ENCODE measurements around the gene RAVER1.

RAVER1 gene

GRCh38 chr19:10318807-10319682 is 14.3 kb downstream of the RAVER1 start:
- no peak for DNase-seq (ENCODE audit: low read depth in 3 of 3)

GRCh38 chr19:10317857-10318462 is 15.4 kb downstream of the RAVER1 start:
- no peak for DNase-seq (ENCODE audit: low read depth in 3 of 3)

GRCh38 chr19:10317045-10317856 is 16.1 kb downstream of the RAVER1 start:
- DNase-seq (ENCODE audit: low read depth in 3 of 3): no peak

DNA sequence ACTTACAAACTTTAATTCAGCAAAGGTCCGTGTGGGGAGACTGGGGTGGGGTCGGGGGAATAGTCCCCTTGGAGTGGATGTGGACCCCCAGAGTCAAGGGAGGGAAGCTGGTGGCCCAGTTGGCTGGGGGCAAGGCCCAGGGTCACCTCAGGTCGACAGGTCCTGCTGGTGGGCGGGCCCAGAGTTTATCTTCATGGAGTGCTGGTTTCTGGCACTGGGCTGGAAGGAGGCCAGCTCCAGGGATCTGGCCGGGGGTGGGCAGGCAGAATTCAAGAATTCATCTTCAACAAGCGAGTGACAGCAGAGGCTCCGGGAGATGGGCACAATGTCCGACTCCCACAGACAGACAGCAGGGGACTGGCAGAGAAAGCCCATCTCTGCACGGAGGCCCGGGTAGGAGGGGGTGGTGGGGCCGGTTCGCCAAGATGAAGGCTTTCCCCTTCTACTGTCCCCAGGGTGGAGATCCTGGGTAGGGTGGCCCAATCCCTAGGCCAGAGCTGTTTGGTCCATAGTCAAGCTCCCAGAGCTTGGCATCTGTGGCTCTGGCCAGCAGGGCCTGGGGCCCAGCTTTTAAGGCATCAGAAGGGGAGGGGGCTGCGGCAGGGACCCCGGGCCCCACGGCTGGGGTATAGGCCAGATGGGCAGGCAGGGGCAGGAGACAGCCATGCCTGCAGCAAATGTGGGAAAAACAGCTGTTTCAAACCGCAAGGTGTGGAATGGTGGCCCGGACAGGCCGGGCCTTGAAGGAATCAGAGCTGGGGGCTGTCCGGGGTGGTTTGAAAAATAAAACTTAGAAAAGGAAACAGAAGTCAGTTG is 16.9 kb downstream of the RAVER1 start:
- no peak for DNase-seq (ENCODE audit: low read depth in 3 of 3)

- peak; percentile 81 to 89 (median 88) for DNase-seq (ENCODE audit: low read depth in 3 of 3)
These were observed 17.8 kb downstream of the RAVER1 start, which contains the start of gene FDX2 for GRCh38 chr19:10315335-10316214. Gene FDX2 (minus strand): TSS chr19:10316015. CDS start chr19:10315996, 19 bp downstream.

- no peak for DNase-seq (ENCODE audit: low read depth in 3 of 3)
These were observed 23.9 kb downstream of the RAVER1 start, which contains the start of gene ZGLP1 for GRCh38 chr19:10309423-10309822. Gene ZGLP1 (minus strand): TSS chr19:10309815.

DNA sequence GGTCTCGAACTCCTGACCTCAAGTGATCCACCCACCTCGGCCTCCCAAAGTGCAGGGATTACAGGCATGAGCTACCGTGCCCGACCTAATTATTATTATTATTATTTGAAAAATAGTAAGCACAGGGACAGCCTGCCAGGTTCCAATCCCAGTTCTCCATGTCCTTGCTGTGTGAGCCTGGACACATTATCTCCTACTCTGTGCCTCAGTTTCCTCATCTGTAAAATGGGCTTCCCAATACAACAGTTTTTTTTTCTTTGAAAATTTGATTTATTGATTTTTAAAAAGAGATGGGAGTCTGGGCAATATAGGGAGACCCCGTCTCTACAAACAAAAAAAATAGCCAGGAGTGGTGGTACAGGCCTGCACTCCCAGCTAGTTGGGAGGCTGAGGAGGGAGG is 27.0 kb downstream of the RAVER1 start:
- no peak for DNase-seq (ENCODE audit: low read depth in 3 of 3)

- DNase-seq (ENCODE audit: low read depth in 3 of 3): no peak
These were observed 28.1 kb downstream of the RAVER1 start for GRCh38 chr19:10305139-10305806.

GRCh38 chr19:10299545-10300458 is 33.5 kb downstream of the RAVER1 start:
- no peak for DNase-seq (ENCODE audit: low read depth in 3 of 3)

DNA sequence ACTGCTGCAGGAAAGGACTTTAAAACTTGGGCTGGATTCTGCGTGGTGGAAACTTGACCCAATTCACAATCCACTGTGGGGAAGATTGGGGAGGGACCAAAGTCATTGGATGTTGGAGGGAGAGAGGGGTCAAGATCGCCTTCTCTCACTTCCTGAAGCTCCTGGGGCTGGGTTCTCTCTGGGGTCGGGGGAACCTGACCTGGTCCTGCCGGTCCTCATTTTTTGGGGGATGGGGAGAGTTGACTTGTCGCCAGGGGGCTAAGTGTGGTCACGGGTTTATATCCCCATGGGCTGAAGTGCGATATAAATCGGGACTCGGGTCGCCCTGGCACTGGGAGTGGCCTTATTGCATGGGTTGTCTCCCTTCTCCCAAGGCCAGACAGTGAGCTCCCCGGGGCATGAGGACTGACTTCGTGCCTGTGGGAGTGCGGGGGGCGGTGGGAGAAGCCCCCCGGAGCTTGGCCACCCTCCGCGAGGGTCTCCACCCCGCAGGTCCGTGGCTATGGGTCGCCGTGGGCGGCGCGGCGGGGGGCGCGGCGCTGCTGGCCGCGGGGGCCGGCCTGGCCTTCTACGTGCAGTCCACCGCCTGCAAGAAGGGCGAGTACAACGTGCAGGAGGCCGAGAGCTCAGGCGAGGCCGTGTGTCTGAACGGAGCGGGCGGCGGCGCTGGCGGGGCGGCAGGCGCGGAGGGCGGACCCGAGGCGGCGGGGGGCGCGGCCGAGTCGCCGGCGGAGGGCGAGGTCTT is 37.3 kb downstream of the RAVER1 start:
- DNase-seq (ENCODE audit: low read depth in 3 of 3): no peak

GRCh38 chr19:10295305-10295846 is 38.0 kb downstream of the RAVER1 start:
- DNase-seq (ENCODE audit: low read depth in 3 of 3): peak in 1 of 3 donors; percentile 50

- DNase-seq (ENCODE audit: low read depth in 3 of 3): no peak
These were observed 39.0 kb downstream of the RAVER1 start for GRCh38 chr19:10294368-10294697.

GRCh38 chr19:10293637-10294367 is 39.5 kb downstream of the RAVER1 start:
- no peak for DNase-seq (ENCODE audit: low read depth in 3 of 3)

- DNase-seq (ENCODE audit: low read depth in 3 of 3): no peak
These were observed 40.3 kb downstream of the RAVER1 start for GRCh38 chr19:10292789-10293636.

DNA sequence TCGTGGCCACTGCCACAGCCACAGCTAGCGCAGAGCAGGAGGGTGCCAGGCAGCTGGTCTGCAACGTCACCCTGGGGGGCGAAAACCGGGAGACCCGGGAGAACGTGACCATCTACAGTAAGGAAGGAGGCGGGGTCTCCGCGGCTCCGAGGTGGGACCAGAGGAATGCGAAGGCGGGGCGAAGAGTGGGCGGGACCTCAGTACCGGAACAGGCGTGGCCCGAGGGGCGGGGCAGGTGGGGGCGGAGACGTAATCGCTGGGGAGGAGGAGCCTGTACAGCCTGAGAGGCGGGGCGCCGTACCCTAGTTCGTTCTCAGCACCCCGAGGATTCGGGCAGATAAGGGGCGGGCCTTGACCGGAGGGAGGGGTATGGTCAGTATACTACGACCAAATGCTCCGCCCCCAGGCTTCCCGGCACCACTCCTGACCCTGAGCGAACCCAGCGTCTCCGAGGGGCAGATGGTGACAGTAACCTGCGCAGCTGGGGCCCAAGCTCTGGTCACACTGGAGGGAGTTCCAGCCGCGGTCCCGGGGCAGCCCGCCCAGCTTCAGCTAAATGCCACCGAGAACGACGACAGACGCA is 41.0 kb downstream of the RAVER1 start:
- DNase-seq (ENCODE audit: low read depth in 3 of 3): peak; percentile 67 to 82 (median 69)

All from stimulated activated CD4-positive, alpha-beta T cell treated with anti-CD3 and anti-CD28 coated beads, TNF-alpha, amount 100 ng/mL, for 48 hours (primary cell).